Medulla oblongata (tissue), 1 donor: ENCODE data around the gene PBX2.
A peak's percentile ranks its signal among the peaks of the same experiment; 100 is the strongest.
"Not testable (repeated sequence)": the region's sequence is repeated elsewhere in the genome, so short reads cannot be mapped to it uniquely, and the experiment has no call there.

Source experiments
- DNase-seq: peaks from one replicate; pipeline ENCODE4 v3.0.0-alpha.2; 2015; ENCODE audit errors: extremely low spot score

PBX2 gene

GRCh38 chr6:32202186-32202585, 12.2 kb upstream of the PBX2 start:
- no peak for DNase-seq

- no peak for DNase-seq
Measured at GRCh38 chr6:32200711-32201475, 10.9 kb upstream of the PBX2 start.

GRCh38 chr6:32198866-32199265, 8.9 kb upstream of the PBX2 start:
- DNase-seq = no peak

- DNase-seq = no peak
Measured at GRCh38 chr6:32198345-32198696, 8.3 kb upstream of the PBX2 start.

GRCh38 chr6:32196682-32197616, 6.9 kb upstream of the PBX2 start:
- peak; percentile 54 for DNase-seq

- DNase-seq = peak; percentile 97
Measured at GRCh38 chr6:32195902-32196681, 6.1 kb upstream of the PBX2 start.

- peak; percentile 100 for DNase-seq
Measured at GRCh38 chr6:32195652-32195901, 5.6 kb upstream of the PBX2 start.

GRCh38 chr6:32194825-32195651, 5.0 kb upstream of the PBX2 start:
- peak; percentile 80 for DNase-seq

GRCh38 chr6:32194388-32194787, 4.4 kb upstream of the PBX2 start:
- no peak for DNase-seq

- DNase-seq = not testable (repeated sequence)
Measured at GRCh38 chr6:32193096-32193495, 3.1 kb upstream of the PBX2 start.

GRCh38 chr6:32192608-32193039, 2.6 kb upstream of the PBX2 start, which contains the start of gene GPSM3:
TSS of gene GPSM3 (minus strand) at chr6:32192643. CDS start at chr6:32192513, 130 bp downstream.
- peak; percentile 48 for DNase-seq

GRCh38 chr6:32191696-32192607, 1.9 kb upstream of the PBX2 start:
- no peak for DNase-seq

GRCh38 chr6:32190911-32191677, 1.1 kb upstream of the PBX2 start:
- no peak for DNase-seq

GRCh38 chr6:32189742-32190053, 304 bp downstream of the PBX2 start:
- no peak for DNase-seq

GRCh38 chr6:32189069-32189741, 797 bp downstream of the PBX2 start:
- DNase-seq = no peak

GRCh38 chr6:32188381-32189068, 1.5 kb downstream of the PBX2 start:
- DNase-seq = no peak

- not testable (repeated sequence) for DNase-seq
Measured at GRCh38 chr6:32187725-32188380, 2.1 kb downstream of the PBX2 start.
